ENCODE results near the gene NIT1.

NIT1 gene

DNA sequence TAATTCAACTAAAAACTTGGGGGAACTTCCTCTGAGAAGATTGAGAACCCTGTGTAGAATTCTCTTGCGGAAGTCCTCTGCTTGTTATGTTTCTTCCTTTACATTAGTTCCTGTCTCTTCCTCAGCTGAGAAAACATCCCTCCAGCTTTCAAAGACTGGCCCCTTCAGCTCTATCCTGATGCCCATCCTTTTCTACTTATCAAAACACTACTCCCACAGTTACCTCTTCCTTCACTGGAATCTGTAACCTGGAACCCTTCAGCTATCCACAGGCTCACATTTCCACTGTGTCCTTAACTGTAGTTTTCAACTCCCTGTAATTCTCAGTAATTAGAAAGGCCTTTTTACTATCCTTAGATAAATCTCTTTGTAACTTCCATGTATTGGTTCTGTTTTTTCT lies 20.5 kb downstream of the NIT1 start:
- DNase-seq = no peak
- H3K27ac ChIP-seq = no peak overlapping the region
- no peaks in the 10 kb centered on the region for H3K9me3 ChIP-seq (ENCODE audit: severe bottlenecking)
- TF ChIP-seq, protein P1, sequence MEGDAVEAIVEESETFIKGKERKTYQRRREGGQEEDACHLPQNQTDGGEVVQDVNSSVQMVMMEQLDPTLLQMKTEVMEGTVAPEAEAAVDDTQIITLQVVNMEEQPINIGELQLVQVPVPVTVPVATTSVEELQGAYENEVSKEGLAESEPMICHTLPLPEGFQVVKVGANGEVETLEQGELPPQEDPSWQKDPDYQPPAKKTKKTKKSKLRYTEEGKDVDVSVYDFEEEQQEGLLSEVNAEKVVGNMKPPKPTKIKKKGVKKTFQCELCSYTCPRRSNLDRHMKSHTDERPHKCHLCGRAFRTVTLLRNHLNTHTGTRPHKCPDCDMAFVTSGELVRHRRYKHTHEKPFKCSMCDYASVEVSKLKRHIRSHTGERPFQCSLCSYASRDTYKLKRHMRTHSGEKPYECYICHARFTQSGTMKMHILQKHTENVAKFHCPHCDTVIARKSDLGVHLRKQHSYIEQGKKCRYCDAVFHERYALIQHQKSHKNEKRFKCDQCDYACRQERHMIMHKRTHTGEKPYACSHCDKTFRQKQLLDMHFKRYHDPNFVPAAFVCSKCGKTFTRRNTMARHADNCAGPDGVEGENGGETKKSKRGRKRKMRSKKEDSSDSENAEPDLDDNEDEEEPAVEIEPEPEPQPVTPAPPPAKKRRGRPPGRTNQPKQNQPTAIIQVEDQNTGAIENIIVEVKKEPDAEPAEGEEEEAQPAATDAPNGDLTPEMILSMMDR (IDR thresholded peaks at IDR 0.05; ENCODE audit: low read depth, low read length) = no peak
- no peaks in the 10 kb centered on the region for H3K27me3 ChIP-seq (ENCODE audit: insufficient read depth, low read depth, severe bottlenecking)
- H3K36me3 ChIP-seq = peaks cover 11% of the 10 kb centered on the region
- H3K4me3 ChIP-seq (ENCODE audit: low read depth, low read length) = no peak overlapping the region

DNA sequence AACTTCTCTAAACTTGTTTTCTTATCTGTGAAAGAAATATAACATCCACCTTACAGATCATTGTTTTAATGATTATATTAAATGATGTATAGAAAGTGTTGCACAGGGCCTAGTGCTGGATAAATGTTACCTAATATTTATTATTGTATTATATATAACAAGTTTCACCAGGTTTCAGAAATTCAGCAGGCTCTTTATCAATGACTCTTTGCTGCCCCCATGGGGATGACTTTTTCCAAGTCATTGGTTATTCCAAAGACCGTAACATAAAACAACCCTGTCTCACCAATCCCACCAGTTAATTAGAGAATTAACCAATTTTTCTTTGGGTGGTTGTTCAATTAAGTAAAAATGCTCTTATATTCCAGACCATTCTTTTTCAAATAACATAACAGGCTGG lies 21.9 kb downstream of the NIT1 start:
- no peaks in the 10 kb centered on the region for H3K9me3 ChIP-seq (ENCODE audit: severe bottlenecking)
- peak; percentile 51 for DNase-seq

DNA sequence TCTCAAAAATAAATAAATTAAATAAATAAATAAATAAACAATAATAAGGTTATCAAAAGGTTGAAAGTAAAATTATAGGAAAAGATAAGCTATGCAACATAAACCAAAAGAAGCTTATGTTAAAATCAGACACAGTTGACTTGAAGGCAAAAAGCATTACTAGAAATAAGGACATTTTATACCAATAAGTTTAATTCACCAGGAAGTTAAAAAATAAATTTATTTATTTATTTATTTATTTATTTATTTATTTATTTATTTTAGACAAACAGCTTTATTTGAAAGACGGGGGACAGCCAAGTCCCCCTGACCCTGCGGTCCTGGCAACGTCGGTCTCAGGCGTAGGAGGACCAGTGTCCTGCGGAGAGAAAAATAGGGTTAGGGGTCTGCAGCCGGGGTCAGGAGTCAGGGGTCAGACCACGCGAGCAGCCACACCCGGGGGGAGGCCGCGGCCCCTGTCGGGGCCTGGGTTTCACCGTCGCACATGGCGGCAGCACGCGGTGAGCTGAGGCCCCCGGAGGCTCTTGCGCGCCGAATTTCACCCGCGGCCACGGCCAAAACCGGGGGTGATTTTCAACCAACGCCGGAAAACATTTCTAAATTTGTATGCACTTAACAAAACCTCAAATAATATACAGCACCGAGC lies 23.0 kb downstream of the NIT1 start:
- Histone ChIP-seq H3K9me3 (ENCODE audit: severe bottlenecking) (no peaks in the 10 kb centered on the region), H3K27me3 (ENCODE audit: insufficient read depth, low read depth, severe bottlenecking) (no peaks in the 10 kb centered on the region), H3K27ac (no peak overlapping the region), H3K4me3 (ENCODE audit: low read depth, low read length) (no peak overlapping the region), H3K36me3 (no peaks in the 10 kb centered on the region)
- DNase-seq = no peak
- TF ChIP-seq, protein P1 (IDR thresholded peaks at IDR 0.05; ENCODE audit: low read depth, low read length) = no peak

More for the DNA sequence above, 21.9 kb downstream of the NIT1 start:
- Histone ChIP-seq H3K36me3 (peaks cover 4% of the 10 kb centered on the region), H3K4me3 (ENCODE audit: low read depth, low read length) (no peak overlapping the region), H3K27ac (no peak overlapping the region), H3K27me3 (ENCODE audit: insufficient read depth, low read depth, severe bottlenecking) (no peaks in the 10 kb centered on the region)
- TF ChIP-seq, protein P1 (IDR thresholded peaks at IDR 0.05; ENCODE audit: low read depth, low read length) = peak; percentile 51

DNA sequence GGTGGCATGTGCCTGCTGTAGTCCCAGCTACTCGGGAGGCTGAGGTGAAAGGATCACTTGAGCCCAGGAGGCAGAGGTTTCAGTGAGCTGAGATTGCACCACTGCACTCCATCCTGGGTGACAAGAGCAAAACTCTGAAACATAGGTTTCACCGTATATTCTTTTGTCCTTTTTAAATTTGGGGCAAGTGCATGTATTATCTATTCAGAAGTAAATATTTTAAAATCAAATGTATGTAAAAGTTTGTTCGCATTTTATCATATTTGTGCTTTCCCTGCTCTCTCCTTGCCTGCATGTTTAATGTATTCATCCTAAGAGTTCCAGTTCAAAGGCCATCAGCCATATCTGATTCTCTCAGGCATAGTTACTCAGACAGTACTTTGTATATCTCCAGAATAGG lies 27.9 kb downstream of the NIT1 start:
- Histone ChIP-seq H3K4me3 (ENCODE audit: low read depth, low read length) (no peak overlapping the region), H3K9me3 (ENCODE audit: severe bottlenecking) (no peaks in the 10 kb centered on the region), H3K27me3 (ENCODE audit: insufficient read depth, low read depth, severe bottlenecking) (no peaks in the 10 kb centered on the region), H3K36me3 (no peaks in the 10 kb centered on the region), H3K27ac (no peak overlapping the region)
- TF ChIP-seq, protein P1 (IDR thresholded peaks at IDR 0.05; ENCODE audit: low read depth, low read length) = no peak
- no peak for DNase-seq

DNA sequence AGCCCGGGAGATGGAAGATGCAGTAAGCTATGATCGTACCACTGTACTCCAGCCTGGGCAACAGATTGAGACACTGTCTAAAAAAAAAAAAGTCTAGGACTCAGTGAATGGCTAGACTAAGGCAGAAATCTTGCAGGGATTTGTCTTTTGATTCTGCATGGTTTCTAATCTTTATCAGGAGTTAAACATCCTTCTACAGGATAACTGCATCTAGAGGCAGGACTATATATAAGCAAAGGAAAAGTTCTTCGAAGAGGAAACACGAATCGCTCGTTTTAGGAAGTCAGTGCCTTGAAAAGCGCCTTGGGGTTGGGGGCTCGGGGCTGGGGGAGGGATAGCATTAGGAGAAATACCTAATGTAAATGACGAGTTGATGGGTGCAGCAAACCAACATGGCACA lies 35.3 kb downstream of the NIT1 start:
- peak overlapping the region; percentile 99 for H3K27ac ChIP-seq
- DNase-seq = no peak
- H3K4me3 ChIP-seq (ENCODE audit: low read depth, low read length) = peak overlapping the region; percentile 85
- H3K36me3 ChIP-seq = peaks cover 18% of the 10 kb centered on the region
- no peaks in the 10 kb centered on the region for H3K27me3 ChIP-seq (ENCODE audit: insufficient read depth, low read depth, severe bottlenecking)
- H3K9me3 ChIP-seq (ENCODE audit: severe bottlenecking) = no peaks in the 10 kb centered on the region
- TF ChIP-seq, protein P1 (IDR thresholded peaks at IDR 0.05; ENCODE audit: low read depth, low read length) = no peak
